ENCODE measurements around the gene PCDHGC4. TPM values are rescaled to one million over a fixed set of nuclear protein-coding genes. Genes with fewer than 3 reads are reported as not detected.

Gene PCDHGC4
- total and polyA plus RNA-seq, 2 donors (not counting 3 experiments of a cell fraction or from before 2014, with no cell fraction given) = 0.25 to 2.1 TPM

- peaks cover 5 to 20% of the 10 kb centered on the region in 2 experiments for H3K27me3 ChIP-seq (ENCODE audit: control insufficient read depth in 2 of 2, insufficient read depth in 2 of 2, low read length in 2 of 2)
- dilution Hi-C loops (cut with MboI; ENCODE audit: extremely low pct_ligation_motif_present, low sequenced_read_pairs) = no loop called here
- intact Hi-C loops (cut with micrococcal nuclease) = no loop called here
- no peaks in the 10 kb centered on the region for H3K9me1 ChIP-seq (replicated peaks; ENCODE audit: control insufficient read depth, extremely low read depth, insufficient read depth, low read length)
- H3K27ac ChIP-seq (ENCODE audit: insufficient read depth, low read depth, low read length) = no peak overlapping the region
- no peak overlapping the region for H2AFZ ChIP-seq (ENCODE audit: low read depth, low read length)
- no peaks in the 10 kb centered on the region for H3K36me3 ChIP-seq (ENCODE audit: control insufficient read depth in 2 of 2, extremely low read depth in 1 of 2, insufficient read depth in 2 of 2, low read length in 2 of 2)
- H3K4me3 ChIP-seq (replicated peaks in 1 of 3; ENCODE audit: insufficient read depth in 1 of 3, low read depth in 1 of 3, low read length in 3 of 3) = no peak overlapping the region
- no peaks in the 10 kb centered on the region for H4K20me1 ChIP-seq (replicated peaks; ENCODE audit: control insufficient read depth, extremely low read depth, insufficient read depth, low read length)
- TF ChIP-seq GATA2 (IDR thresholded peaks at IDR 0.05; ENCODE audit: insufficient read depth, insufficient read length, low read depth, low read length) (no peak), MYC (IDR thresholded peaks at IDR 0.05; ENCODE audit: low read depth, low read length) (no peak), POLR2A (IDR thresholded peaks at IDR 0.05; ENCODE audit: low read depth, low read length) (no peak), POLR2AphosphoS5 (IDR thresholded peaks at IDR 0.05; ENCODE audit: insufficient read depth, low read depth, low read length) (no peak), CTCF (IDR thresholded peaks at IDR 0.05; ENCODE audit: extremely low read depth in 1 of 2, insufficient read depth in 1 of 2, low read depth in 1 of 2, low read length in 2 of 2) (no peak), MAX (IDR thresholded peaks at IDR 0.05; ENCODE audit: insufficient read depth, insufficient read length) (no peak), FOS (IDR thresholded peaks at IDR 0.05; ENCODE audit: borderline replicate concordance, insufficient read depth, low read length) (no peak), JUN (IDR thresholded peaks at IDR 0.05; ENCODE audit: borderline replicate concordance, insufficient read depth, insufficient read length, low read depth) (no peak), EZH2 (IDR thresholded peaks at IDR 0.05; ENCODE audit: borderline replicate concordance, low read depth, low read length, severe bottlenecking) (no peak)
- H3K4me1 ChIP-seq (ENCODE audit: control insufficient read depth, extremely low read depth, insufficient read depth, low read length) = peaks cover 10% of the 10 kb centered on the region
- POLR2A ChIA-PET = no interaction called here
- H3K9me3 ChIP-seq (replicated peaks; ENCODE audit: control insufficient read depth, insufficient read depth, low read length) = no peaks in the 10 kb centered on the region
- DNase-seq (ENCODE audit: low read depth, low spot score) (no peak), FAIRE-seq (no peak)
- H3K4me2 ChIP-seq (ENCODE audit: insufficient read depth, low read length) = no peak overlapping the region
- no TSS peak for BruUV-seq (replicated peaks)
- H3K79me2 ChIP-seq (ENCODE audit: control insufficient read depth, insufficient read depth, low read length) = no peaks in the 10 kb centered on the region
- CTCF ChIA-PET = interaction anchor here (1.1 to 4.1 kb wide), 10 partner anchors 8 to 78 kb away, joined by 3 to 25 read pairs (median 5); partner anchors contain the start of genes PCDHGA12 and PCDHGC3
- no peak overlapping the region for H3K9ac ChIP-seq (replicated peaks; ENCODE audit: extremely low read depth, insufficient read depth, low read length)
These were observed 1.3 kb downstream of the PCDHGC4 start for GRCh38 chr5:141486091-141486490.
